Measurements from ENCODE around the gene SLC25A13.
"Not testable (repeated sequence)": the region's sequence is repeated elsewhere in the genome, so short reads cannot be mapped to it uniquely, and the experiment has no call there.

Gene SLC25A13

GRCh38 chr7:96199421-96199820 is 122.5 kb downstream of the SLC25A13 start:
- DNase-seq = peak; percentile 50

- no peak for DNase-seq
Observed at GRCh38 chr7:96198047-96198636, 123.8 kb downstream of the SLC25A13 start.

- DNase-seq = no peak
Observed at GRCh38 chr7:96196676-96197075, 125.2 kb downstream of the SLC25A13 start.

GRCh38 chr7:96189129-96189820 is 132.6 kb downstream of the SLC25A13 start:
- no peak for DNase-seq

- DNase-seq = no peak
Observed at GRCh38 chr7:96188591-96188991, 133.3 kb downstream of the SLC25A13 start.

GRCh38 chr7:96188174-96188581 is 133.7 kb downstream of the SLC25A13 start:
- no peak for DNase-seq

- DNase-seq = no peak
Observed at GRCh38 chr7:96187735-96188134, 134.2 kb downstream of the SLC25A13 start.

- DNase-seq = no peak
Observed at GRCh38 chr7:96184783-96185182, 137.1 kb downstream of the SLC25A13 start.

- DNase-seq = no peak
Observed at GRCh38 chr7:96183163-96183670, 138.7 kb downstream of the SLC25A13 start.

GRCh38 chr7:96182424-96183158 is 139.3 kb downstream of the SLC25A13 start:
- DNase-seq = no peak

- DNase-seq = no peak
Observed at GRCh38 chr7:96181174-96181573, 140.7 kb downstream of the SLC25A13 start.

- no peak for DNase-seq
Observed at GRCh38 chr7:96179837-96180236, 142.1 kb downstream of the SLC25A13 start.

- DNase-seq = no peak
Observed at GRCh38 chr7:96179341-96179740, 142.6 kb downstream of the SLC25A13 start.

GRCh38 chr7:96178581-96178980 is 143.3 kb downstream of the SLC25A13 start:
- DNase-seq = no peak

- DNase-seq = no peak
Observed at GRCh38 chr7:96177353-96177752, 144.5 kb downstream of the SLC25A13 start.

- DNase-seq = no peak
Observed at GRCh38 chr7:96174812-96175211, 147.1 kb downstream of the SLC25A13 start.

- DNase-seq = peak; percentile 62
Observed at GRCh38 chr7:96173781-96174180, 148.1 kb downstream of the SLC25A13 start.

GRCh38 chr7:96169439-96169838 is 152.5 kb downstream of the SLC25A13 start:
- DNase-seq = no peak

GRCh38 chr7:96167424-96167823 is 154.5 kb downstream of the SLC25A13 start:
- DNase-seq = no peak

GRCh38 chr7:96161897-96162296 is 160.0 kb downstream of the SLC25A13 start:
- DNase-seq = no peak

- no peak for DNase-seq
Observed at GRCh38 chr7:96157856-96158255, 164.0 kb downstream of the SLC25A13 start.

- DNase-seq = not testable (repeated sequence)
Observed at GRCh38 chr7:96154506-96154905, 167.4 kb downstream of the SLC25A13 start.

GRCh38 chr7:96152706-96153105 is 169.2 kb downstream of the SLC25A13 start:
- DNase-seq = no peak

- no peak for DNase-seq
Observed at GRCh38 chr7:96151889-96152288, 170.0 kb downstream of the SLC25A13 start.

Measured in hematopoietic multipotent progenitor cell treated with erythropoietin and hydrocortisone succinate and interleukin-3 and kit ligand, for 8 days (in vitro differentiated cells).